B cell (primary cell): ENCODE results near the gene KRT84.

Experiments used
- CTCF ChIP-seq: fragments of 200-600 bp; IDR thresholded peaks from one replicate; pipeline ENCODE4 v1.8.0; 2022; ENCODE audit warnings: antibody characterized with exemption, mild to moderate bottlenecking
- EZH2 ChIP-seq: IDR thresholded peaks from 2 replicates; pipeline ENCODE4 v1.6.1; 2012; ENCODE audit warnings: borderline replicate concordance, low read depth, mild to moderate bottlenecking, moderate library complexity, low read length; ENCODE audit not compliant: insufficient read depth, poor library complexity, severe bottlenecking

- TF ChIP-seq CTCF (no peak), EZH2 (no peak)
These were observed 48.1 kb upstream of the KRT84 start for GRCh38 chr12:52433501-52434080.
